Measurements from ENCODE around the gene DIS3L2.

Gene DIS3L2, protein sequence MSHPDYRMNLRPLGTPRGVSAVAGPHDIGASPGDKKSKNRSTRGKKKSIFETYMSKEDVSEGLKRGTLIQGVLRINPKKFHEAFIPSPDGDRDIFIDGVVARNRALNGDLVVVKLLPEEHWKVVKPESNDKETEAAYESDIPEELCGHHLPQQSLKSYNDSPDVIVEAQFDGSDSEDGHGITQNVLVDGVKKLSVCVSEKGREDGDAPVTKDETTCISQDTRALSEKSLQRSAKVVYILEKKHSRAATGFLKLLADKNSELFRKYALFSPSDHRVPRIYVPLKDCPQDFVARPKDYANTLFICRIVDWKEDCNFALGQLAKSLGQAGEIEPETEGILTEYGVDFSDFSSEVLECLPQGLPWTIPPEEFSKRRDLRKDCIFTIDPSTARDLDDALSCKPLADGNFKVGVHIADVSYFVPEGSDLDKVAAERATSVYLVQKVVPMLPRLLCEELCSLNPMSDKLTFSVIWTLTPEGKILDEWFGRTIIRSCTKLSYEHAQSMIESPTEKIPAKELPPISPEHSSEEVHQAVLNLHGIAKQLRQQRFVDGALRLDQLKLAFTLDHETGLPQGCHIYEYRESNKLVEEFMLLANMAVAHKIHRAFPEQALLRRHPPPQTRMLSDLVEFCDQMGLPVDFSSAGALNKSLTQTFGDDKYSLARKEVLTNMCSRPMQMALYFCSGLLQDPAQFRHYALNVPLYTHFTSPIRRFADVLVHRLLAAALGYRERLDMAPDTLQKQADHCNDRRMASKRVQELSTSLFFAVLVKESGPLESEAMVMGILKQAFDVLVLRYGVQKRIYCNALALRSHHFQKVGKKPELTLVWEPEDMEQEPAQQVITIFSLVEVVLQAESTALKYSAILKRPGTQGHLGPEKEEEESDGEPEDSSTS

DNA sequence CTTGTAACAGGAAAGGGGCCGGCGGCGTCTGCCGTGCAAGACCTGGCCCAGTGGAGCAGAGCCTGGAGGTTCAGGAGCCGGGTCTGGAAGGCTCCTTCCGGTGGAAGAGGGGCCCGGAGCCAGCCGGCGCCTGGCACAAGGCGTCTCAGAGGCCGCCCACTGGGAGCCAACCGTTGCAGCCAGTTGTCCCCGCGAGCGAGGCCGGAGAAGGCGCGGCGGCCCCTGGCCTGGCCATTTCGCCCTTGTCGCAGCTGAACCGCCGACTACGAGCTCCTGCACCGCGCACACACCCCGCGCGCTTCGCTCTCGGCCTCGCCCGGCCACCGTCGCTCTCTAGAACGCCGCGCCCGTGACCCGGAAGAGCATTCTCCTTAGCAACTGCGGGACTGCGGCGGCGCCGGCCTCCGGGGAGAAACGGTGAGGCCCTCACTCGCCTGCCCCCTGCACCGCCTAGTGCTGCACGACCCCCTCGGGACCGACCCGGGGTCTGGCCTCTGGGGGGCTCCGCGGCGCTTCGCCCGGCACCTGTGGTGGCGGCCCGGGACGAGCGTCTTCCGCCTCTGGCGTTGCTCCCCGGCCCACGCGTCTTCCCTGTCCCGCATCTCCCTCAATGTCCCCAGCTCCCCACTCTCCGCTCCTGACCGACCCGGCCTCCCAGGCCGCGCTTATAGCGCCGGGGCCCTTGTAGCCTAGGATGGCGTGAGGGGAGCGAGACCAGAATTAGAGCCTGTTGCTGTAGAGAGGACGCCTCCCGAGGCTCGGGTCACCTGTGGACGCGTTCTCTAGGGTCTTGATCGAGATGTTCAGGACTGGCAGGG, at the start of gene DIS3L2:
DIS3L2 (plus strand) TSS at position 365 of the 818 bp plus-strand sequence. CDS start 53,215 bp downstream, outside the sequence.
- peak; percentile 62 for DNase-seq (ENCODE audit: low read depth)

DNA sequence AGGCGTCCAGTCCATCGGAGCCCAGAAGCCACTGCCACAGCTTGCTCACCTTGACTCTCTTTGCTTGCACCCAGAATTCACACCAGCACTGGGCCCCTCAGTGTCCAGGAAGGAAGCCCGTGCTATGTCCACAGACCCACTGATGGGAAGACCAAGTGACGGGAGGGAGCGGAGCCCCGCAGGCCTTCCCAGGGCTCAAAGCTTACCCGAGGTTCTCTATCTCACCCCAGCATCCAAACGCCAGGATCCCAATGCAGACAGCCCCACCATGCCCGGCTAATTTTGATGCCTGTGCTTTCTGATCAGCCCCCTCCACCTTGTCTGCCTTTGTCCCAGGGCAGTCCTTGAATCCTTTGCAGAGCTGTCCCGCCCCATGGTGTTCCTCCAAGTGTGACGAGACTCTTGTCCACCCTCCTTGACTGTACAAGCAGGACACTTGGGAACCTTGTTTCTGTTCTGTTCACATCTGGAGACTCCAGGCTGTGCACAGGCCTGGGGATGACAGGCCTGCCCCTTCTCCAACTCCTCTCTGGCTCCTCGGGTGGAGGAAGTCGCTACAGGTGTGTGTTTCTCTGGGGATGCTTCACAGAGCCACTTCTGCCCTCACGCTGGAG, 47.3 kb upstream of the DIS3L2 start:
- no peak for DNase-seq (ENCODE audit: low read depth)

DNA sequence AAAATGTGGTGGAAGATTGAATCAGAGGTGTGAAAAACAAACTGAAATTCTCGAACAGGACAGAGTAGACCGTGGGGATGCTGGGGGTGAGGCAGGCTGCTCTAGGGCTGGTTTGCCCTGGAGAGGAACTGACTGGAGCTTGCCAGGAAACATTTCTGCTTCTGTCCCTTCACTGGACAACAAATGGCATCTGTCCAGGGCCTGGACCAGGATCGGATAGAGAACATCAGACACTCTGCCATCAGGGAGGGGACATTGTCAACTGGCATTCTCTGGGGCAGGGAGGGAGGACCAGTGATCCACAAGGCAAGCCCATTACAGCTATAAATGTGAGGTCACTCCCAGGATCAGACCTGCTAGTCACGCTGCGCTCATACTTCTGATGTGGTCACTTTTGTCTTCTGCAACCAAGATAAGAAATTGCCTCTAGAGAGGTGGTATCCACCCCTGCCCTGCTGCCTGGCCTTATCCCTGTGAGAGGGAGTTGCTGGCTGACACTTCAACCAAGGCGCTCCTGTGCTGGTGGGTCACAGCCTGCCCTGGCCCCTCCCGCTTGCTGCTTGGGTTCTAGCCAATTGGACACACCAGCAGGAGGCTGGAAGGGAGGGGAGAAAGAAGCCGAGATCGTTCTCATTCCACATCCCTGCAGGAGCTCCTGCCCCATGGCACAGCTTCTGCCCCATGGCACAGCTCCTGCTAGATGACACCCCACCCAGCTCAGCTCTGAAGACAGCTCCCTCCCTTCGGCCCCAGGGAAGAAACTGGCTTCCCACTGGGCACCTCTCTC, 44.0 kb upstream of the DIS3L2 start:
- DNase-seq (ENCODE audit: low read depth): no peak

DNA sequence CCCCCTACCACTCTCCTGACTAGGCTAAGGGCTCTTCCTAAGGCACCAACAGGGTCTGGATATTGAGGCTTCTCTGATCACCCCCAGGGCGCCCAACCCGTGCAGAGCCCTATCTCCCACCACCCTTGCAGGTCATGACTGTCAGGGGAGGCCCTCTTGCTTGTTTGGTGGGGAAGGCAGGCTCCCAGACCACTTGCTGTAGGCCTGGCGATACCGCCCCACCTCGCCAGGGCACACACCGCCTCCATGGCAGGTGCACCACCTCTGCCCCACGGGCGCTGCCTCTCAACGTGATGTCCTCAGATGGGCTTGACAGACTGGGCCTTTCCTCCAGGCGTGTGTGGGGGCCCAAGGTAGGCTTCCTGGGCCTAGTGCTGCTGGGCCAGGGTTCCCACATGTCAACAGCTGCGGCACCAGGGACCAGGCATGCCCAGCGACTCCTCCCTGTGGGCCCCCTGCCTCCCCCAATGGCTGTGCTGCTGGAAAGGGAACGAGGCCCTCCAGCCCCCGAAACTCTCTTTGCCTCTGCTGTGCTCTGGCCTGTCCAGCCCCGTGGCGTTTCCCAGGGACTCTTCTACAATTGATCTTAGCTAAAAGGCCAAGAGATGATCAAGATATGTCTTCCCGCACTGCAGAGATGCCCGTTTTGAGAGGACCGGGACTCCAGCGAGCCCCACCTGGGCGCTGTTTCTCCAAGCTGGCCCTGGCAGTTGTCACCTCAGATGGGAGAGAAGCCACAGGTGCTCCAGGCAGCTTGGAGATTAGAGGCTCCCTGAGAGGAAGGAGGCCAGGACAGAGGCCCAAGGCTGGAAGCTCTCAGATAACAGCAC, 42.8 kb upstream of the DIS3L2 start:
- no peak for DNase-seq (ENCODE audit: low read depth)

DNA sequence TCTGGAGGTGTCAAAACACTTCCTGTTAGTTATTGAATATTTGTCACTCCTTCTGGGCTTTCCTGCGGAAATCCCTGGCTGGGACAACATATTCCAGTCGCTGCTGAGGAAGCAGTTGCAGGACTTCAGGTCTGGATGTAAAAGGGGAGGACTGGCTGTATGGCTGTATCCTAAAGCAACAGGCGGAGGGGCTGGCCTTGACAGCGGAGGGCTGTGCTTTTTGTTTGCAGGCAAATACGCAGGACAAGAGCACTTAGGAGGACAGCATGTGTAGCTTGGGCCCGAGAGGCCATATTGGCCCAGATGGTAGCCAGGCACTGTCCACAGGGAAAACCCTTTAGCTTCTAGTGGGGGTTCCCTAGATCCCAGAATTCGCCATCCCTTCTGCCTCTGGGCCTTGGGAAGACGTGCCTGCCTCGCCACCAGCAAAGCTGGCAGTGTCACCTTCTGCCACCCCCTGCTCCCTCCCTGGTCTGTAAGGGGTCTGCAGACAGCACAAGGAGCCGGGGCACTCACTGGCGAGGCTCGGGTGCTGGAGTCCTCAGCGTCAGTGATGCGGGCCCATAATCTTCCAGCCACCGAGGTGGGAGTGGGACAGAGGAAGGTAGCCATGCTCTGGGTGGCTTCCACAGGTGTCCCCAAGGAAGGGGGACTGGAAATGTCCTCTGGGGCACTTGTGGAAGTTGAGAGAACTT, 42.0 kb upstream of the DIS3L2 start:
- no peak for DNase-seq (ENCODE audit: low read depth)

DNA sequence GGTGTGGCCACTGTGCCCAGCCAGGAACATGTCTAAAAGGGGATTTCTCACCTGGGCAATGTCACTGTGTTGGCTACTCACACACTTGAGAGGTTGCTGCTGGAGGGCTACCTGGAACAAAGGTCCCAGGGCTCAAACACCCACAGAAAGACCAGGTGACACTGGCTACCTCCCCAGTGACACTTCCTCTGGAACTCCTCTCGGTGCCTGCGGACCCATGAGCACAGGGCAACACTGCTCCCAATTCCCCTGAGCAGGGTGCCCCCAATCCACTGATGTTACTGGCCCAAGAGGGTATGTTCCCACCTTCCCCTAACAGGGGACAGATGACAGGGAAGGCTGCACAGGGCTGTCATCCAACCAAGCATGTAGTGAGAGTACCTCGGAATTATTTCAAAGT, 41.1 kb upstream of the DIS3L2 start:
- no peak for DNase-seq (ENCODE audit: low read depth)

DNA sequence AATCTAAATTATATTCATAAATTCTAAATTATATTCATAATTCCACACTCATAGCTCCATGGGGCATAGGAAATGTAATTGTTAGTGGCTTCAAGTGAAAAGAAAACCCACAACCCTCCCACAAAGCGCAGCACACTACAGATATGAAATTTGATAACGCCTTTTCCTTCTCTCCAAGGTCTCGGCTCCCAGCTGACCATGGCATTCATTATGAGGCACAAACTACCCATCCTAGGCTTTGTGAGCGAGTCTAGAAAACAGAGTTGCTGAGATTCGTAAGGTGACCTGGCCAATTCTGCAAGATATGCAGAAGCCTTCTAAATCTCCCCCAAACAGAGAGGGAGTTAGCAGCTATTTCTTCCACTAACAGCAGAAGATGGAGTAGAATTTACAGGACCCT, 40.7 kb upstream of the DIS3L2 start:
- no peak for DNase-seq (ENCODE audit: low read depth)

DNA sequence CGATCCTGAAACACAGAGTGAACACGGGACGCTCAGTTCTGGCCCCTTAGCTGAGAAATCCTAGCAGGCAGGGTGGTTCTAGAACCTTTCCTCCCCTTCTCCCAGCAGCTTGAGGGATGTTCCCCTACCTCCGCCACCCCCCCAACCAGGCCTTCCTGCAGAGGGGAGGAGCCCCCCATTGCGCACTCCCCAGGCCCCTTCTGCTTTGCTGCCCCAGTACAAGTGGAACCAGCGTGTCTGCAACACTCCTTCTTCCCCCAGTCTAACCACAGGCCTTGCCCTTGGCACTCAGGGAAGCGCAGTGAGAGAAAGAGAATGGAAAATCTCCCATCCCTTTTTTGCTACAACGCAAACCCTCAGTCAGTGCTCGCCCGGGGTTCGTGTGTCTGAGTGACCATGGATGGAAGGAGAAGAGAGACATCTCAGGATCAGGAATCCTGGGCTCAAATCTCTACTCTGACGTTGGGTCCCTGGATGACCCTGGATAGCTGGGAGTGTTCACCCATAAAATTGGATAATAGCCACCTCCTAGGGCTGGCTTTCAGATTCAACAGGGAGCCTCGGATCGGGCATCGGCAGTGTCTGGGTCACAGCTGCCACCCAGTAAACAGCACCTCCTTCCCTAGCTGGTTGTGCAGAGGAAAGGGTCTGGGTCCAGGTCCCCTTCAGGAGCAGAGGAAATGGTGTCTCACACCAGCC, 39.1 kb upstream of the DIS3L2 start:
- no peak for DNase-seq (ENCODE audit: low read depth)

DNA sequence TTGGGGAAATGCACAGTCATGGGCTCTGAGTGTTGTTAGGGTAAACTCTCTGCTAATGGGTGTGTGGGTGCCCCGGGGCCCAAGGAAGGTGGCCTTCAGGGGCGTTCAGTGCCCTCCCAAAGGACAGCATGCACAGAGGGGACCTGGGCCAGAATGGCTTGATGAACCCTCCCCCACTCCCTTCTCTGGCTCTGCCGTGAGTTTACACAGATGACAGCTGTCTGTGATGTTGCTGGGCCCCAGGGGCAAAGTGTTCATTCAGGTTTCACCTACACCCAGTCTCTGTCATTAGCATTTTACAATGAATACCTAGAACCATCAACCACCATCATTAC, 38.5 kb upstream of the DIS3L2 start:
- no peak for DNase-seq (ENCODE audit: low read depth)

DNA sequence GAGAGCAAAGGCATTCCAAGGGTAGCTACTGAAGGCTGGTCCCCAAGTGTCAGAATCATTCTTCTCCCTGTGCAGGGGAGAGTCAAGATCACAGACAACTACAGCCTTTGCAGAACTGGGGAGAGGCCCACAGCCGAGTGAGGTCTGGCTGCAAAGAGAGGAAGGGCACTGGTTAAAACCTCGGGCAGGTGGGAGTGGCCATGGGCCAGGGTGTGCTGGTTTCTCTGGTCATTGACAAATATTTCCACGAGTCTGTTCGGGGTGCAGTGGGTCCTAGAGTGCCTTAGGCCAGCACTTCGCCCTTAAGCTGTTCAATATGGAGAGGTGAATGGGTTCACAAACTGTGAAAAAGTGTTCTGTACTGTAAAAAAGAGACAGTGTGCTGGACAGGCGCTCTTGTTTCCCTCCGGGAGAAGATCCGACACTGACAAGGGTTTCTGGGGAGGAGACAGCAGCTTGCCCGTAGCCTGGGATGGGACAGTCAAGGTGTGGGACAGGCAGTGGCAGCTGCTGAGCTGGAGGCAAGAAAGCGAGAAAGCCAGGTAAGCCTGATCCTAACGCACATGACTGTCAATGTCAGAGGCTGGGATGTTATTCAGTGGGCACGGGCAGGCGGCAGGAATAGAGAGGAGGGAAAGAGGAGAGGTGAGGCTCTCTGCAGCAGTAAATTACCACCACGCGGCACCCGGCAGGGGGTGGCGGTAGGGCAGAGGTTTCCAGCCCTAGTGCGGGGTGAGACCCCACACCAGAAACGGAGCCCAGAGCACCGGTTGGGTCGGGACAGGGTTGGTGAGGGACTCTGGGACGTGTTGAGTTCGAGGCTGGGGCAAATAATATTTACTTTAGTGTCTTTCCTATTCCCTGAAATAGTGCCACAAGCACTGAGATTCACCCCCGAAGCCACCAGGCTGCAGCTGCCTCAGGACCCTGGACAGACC, 37.3 kb upstream of the DIS3L2 start:
- DNase-seq (ENCODE audit: low read depth): no peak

DNA sequence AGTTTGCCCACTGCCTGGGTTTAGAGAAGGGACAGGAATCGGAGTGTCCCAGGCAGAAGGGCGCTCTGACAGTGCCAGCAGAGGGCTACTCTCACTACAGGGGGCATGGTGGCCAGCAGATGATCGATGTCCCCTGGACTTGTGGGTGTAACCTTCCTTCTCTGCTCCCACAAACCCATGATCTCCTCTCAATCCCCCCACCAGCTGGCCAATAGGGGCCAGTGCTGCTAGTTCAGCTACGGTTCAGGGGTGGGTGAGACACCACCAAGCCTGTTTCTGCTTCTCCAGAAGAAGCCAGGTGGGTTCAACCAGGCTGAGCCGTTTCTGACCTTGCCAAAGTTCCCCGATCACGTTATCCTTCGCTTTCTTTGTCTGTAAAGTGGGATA, 36.6 kb upstream of the DIS3L2 start:
- DNase-seq (ENCODE audit: low read depth): no peak

DNA sequence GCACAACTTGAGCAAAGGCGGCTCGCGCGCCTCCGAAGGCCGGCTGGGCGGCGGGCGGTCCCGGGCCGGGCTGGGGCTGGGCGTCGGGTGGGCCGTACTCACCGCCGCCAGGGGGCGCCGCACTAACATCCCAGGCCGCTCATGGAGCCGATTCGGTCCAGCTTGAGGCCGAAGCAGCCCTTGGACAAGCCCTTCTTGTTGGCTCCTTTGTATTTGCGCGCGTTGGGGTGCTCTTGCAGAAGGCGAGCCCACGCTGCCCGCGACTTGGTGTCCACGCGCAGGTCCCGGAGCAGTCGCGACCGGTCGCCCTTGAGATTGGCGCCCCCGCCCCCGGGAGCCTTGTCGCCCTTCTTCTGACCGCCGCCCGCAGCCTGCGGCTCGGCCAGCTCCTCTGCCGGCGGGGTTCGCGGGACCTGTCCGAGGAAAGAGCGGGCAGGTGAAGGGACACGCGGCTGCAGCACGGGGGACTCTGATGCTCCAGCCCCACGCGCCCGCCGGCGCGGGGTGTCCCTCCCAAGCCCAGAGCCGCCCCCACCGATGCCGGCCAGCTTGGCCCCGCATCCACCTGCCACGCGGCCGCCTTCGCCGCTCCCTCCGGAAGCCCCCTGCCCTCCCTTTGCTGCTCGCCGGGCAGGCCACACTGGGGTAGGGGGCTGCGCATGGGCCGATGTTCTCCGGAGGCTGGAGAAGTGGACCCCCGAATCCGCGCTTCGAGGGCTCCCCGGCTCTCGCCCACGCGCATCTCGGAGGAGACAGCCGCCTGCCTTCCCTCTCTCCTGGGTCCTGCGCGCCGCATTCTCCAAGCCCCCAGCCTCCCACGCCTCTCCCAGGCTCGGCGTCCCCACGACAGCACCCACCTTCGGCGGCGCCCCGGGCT, 36.0 kb upstream of the DIS3L2 start:
- DNase-seq (ENCODE audit: low read depth): peak; percentile 63

DNA sequence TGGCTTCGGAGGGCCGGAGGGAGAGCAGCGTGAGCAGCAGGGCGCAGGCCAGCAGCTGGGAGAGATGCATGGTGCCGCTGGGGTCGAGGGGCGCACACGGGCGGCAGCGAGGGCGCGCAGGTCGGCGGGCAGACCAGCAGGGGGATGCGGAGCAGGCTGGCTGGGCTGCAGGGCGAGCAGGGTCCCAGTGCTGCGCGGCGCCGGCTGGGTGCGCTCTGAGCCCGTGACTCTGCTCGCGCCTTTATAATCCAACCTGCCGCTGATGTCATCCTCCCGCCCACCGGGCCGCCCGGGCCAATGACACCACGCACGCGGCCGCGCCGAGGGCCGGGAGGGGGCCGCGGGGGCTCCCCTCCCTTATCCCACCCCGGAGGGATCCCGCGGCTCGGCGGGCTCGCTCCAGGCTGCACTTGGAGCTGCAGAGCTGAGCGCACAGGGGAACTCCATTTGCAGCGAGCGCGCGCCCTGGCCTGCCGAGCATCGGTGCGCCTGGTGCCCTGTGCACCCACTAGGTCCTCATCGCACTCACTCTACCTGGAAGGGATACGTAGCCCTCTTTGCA, 35.3 kb upstream of the DIS3L2 start, which contains the start of gene NPPC:
NPPC (minus strand) TSS at position 217 of the 562 bp plus-strand sequence; CDS start at position 70, 147 bp downstream.
- DNase-seq (ENCODE audit: low read depth): peak; percentile 69

DNA sequence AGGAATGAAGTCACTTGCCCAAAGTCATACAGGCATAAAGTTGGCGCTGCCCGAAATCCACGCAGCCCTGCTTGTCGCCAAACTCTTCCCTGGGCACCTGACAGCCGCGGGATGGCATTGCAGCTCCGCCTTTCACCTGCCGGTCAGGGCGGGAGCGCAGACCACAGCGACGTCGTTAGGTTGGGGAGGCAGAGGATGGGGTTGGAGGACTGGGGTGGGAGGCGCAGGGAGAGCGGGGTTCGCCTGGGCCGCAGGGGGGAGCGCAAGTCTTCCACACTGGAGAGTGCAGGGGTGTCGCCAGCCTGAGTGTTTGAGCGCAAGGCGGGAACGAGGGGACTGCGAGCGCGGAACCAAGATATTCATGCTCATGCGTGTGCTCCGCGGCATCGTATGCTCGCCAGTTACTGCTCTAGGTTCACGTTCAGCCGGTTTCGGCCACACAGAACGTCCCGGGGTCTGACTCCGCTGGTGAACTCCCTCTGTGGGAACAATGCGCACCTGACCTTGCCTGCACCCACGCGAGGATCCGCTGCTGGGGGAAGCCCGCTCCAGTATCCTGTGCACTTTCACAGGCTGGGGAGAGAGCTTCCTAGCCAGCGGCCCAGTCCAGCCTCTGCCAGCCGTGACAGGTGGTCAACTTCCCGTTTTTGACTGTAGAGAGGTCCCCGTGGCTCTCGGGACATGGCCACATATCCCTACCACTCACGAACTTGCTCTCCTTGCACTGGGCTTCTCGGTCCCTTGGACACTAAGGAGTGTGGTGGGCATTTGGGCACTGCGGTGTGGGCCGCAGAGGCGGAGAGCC, 34.5 kb upstream of the DIS3L2 start:
- no peak for DNase-seq (ENCODE audit: low read depth)

DNA sequence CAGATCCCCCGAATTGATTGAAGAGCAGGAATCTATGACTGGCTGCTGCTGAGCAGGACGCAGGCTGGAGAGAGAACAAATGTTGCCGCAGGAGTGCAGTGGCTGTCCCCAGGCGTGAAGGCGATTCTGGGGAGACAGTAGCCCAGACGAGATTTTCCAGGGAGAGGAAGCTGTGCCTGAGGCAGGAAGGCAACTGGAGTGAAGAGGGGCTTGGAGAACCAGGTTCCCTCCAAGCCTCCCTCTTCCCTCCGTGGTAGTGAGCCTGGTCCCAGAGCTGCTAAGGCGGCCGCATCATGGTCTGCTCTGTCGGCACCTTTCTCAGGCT, 34.0 kb upstream of the DIS3L2 start:
- DNase-seq (ENCODE audit: low read depth): no peak

DNA sequence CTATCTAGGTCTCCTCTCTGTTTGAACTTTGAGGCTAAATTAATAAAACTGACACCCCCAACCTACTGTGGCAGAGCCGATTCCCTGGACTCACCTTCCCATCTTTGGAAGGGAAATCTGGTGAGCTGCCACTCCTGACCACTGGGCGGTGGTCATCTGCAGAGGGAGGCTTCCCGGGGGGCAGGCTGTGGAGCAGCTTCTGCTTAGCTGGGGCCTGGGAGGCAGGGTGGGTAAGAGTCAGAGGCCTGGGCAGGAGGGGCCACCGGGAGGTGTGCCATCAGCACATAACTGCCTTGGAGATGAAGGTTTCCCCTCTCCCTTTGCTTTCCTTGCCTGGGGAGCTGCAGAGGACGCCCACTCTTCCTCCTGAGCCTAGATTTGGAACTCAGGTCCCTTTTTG, 33.0 kb upstream of the DIS3L2 start:
- no peak for DNase-seq (ENCODE audit: low read depth)
